ENCODE results near the gene ITLN2. TPM values are rescaled to one million over a fixed set of nuclear protein-coding genes. Genes with fewer than 3 reads are reported as not detected.
"Not testable (repeated sequence)": the region's sequence is repeated elsewhere in the genome, so short reads cannot be mapped to it uniquely, and the experiment has no call there.

Gene ITLN2
- not detected for total RNA-seq

DNA sequence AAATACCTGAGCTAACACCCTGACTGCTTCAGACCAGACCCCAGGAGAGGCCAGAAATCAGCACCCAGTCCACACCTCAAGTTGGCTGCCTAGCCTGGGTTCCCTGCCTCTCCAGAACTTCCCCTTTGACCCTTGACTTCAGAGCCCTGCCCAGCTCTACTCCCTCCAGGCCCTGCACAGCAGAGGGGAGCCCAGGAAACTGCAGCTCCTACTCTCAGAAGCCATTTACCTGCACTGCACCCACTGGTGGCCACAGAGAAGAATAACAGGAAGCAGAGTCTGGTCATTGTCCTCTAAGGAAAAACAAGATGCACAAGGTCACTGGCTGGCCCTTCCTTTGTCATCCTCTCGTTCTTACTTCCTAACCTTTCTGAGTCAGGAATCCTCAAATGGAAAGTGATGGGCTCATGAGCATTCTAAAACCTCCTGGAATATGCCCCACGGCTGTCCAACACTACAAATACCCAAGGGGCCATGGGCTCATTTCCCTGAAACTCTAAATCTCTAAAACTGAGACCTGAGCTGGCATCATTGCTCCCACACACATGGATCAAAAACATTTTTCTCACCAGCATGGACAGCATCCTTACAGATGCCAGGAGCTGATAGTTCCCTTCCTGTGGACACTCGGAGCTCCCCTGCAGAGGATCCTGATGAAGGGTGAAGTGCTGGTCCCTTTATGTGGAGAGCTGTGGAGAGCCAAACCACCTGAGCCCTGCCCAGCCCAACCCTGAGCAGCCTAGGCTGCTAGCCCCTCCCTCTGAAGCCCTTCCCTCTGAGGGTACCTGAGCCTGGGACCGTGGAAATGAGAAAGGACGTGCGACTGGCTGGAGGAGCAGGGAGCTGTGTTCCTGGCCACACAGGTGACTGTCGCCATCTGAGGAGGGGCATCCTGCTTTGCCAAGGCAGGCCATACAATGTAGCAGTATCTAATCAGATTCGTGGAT is at the start of gene ITLN2:
Gene ITLN2, minus strand, starts transcription at position 652 of the 947 bp plus-strand sequence. Its CDS starts 68 bp downstream, at position 584.
- ATAC-seq (peak; percentile 83), DNase-seq (peak; percentile 75)
- ChIA-PET CTCF (interaction anchor here (0.6 to 6.5 kb wide), 61 partner anchors 9 to 279 kb away, joined by 3 to 323 read pairs (median 5); partner anchors contain the start of genes CD244, F11R, ITLN1 and KLHDC9), POLR2A (interaction anchor here (0.6 to 1.2 kb wide), 2 partner anchors 20 to 120 kb away, joined by 3 to 6 read pairs; no protein-coding TSS in a partner anchor)
- no peaks in the 10 kb centered on the region for H3K27me3 Mint-ChIP-seq (ENCODE audit: low read depth)
- no peak within 1 kb of the TSS for H3K4me3 Mint-ChIP-seq
- H3K9me3 Mint-ChIP-seq (ENCODE audit: insufficient read depth), result no peaks in the 10 kb centered on the region
- H3K27ac Mint-ChIP-seq, result peak within 1 kb of the TSS; percentile 74
- peaks cover 22% of the 10 kb centered on the region for H3K4me1 Mint-ChIP-seq (ENCODE audit: low read depth)
- no peaks in the 10 kb centered on the region for H3K36me3 Mint-ChIP-seq (ENCODE audit: low read depth)

DNA sequence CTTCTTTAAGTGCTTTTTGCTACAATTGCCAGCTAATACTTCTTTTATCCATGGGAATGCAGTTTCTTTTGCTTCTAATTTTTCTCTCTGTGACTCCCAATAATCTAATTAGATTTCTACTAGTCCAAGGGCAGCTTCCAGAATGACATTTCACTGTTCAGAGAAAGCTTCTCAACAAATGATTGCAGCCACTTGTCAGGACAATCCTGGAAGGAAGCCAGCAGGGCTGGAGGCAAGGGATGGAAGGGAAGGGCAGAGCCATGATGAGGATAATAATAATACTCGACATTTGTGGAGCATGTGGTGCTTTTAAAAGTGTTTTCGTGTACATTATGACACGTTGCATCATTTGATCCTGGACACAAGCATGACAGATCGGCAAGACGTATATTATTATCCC is 46.9 kb upstream of the ITLN2 start:
- H3K27me3 Mint-ChIP-seq (ENCODE audit: low read depth), result no peaks in the 10 kb centered on the region
- no peak for DNase-seq
- H3K36me3 Mint-ChIP-seq (ENCODE audit: low read depth), result peaks cover 16% of the 10 kb centered on the region
- ChIA-PET POLR2A (no interaction called here), CTCF (interaction anchor here (1.4 kb wide), 1 partner anchor 95 kb away, joined by 5 read pairs; no protein-coding TSS in a partner anchor)
- H3K4me3 Mint-ChIP-seq, result no peak overlapping the region
- no peaks in the 10 kb centered on the region for H3K4me1 Mint-ChIP-seq (ENCODE audit: low read depth)
- no peak overlapping the region for H3K27ac Mint-ChIP-seq
- no peak for ATAC-seq
- H3K9me3 Mint-ChIP-seq (ENCODE audit: insufficient read depth), result no peaks in the 10 kb centered on the region

DNA sequence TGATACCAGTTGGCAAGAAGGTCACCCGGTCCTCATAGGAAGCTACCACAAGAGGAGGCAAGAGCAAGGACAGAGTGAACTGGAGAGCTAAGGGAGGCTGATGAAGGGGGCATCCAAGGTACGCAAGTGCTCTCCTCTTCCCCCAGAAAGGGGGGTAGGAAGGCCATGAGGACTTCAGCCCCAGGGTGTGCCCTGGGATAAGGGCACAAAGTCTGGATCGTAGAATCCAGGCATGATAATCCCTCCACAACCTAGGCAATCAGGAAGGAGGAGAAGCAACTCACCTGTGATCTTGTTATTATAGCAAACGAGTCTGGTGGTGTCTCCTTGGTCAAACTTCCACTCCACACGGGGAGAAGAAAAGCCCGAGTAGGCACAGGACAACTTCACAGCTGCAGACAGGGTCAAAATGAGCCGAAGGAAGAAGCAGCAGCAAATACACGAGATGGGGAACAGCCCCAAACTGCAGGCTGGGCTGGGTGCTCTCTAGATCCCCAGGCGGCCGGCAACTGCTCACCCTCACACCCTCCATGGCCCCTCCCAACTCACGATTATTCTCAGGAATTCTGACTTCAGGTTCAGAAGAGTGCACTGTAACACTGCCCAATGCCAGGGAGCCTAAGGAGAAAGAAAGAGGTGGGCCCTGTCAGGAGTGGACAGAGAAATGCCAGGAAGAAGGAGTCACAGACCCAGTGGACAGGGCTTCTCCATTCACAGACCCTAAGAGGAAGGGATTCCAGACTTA is 46.3 kb upstream of the ITLN2 start:
- H3K27me3 Mint-ChIP-seq (ENCODE audit: low read depth), result no peaks in the 10 kb centered on the region
- H3K9me3 Mint-ChIP-seq (ENCODE audit: insufficient read depth), result no peaks in the 10 kb centered on the region
- peaks cover 16% of the 10 kb centered on the region for H3K36me3 Mint-ChIP-seq (ENCODE audit: low read depth)
- no peaks in the 10 kb centered on the region for H3K4me1 Mint-ChIP-seq (ENCODE audit: low read depth)
- POLR2A ChIA-PET, result interaction anchor here (0.7 kb wide), 2 partner anchors 12 to 21 kb away, joined by 3 read pairs; partner anchors contain the start of gene F11R
- CTCF ChIA-PET, result interaction anchor here (1.4 to 4.2 kb wide), 2 partner anchors 12 to 96 kb away, joined by 5 to 26 read pairs; no protein-coding TSS in a partner anchor
- ATAC-seq (no peak), DNase-seq (no peak)
- H3K4me3 Mint-ChIP-seq, result no peak overlapping the region
- H3K27ac Mint-ChIP-seq, result no peak overlapping the region

DNA sequence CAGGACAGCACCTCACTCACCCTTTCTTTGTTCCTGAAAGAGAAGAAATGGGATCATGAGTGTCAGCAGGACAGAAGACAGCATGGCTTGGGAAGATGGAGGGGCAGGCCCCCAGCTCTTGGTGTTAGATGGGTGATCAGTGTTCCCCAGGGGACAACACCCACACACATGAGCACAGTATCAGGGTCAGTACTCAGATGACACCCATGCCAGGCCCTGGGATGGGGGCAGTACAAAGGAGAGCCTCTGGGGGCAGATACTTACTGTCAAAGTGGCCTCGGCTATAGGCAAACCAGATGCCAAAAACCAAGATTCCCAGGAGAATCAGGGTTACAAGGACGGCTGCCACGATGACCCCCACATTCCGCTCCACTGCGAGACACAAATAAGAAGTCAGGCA is 44.8 kb upstream of the ITLN2 start:
- POLR2A ChIA-PET, result no interaction called here
- Mint-ChIP-seq H3K27ac (no peak overlapping the region), H3K27me3 (ENCODE audit: low read depth) (no peaks in the 10 kb centered on the region), H3K4me3 (no peak overlapping the region), H3K4me1 (ENCODE audit: low read depth) (no peaks in the 10 kb centered on the region), H3K9me3 (ENCODE audit: insufficient read depth) (no peaks in the 10 kb centered on the region), H3K36me3 (ENCODE audit: low read depth) (peaks cover 16% of the 10 kb centered on the region)
- ATAC-seq (no peak), DNase-seq (no peak)
- CTCF ChIA-PET, result interaction anchor here (4.2 kb wide), 1 partner anchor 10 kb away, joined by 26 read pairs; no protein-coding TSS in a partner anchor

DNA sequence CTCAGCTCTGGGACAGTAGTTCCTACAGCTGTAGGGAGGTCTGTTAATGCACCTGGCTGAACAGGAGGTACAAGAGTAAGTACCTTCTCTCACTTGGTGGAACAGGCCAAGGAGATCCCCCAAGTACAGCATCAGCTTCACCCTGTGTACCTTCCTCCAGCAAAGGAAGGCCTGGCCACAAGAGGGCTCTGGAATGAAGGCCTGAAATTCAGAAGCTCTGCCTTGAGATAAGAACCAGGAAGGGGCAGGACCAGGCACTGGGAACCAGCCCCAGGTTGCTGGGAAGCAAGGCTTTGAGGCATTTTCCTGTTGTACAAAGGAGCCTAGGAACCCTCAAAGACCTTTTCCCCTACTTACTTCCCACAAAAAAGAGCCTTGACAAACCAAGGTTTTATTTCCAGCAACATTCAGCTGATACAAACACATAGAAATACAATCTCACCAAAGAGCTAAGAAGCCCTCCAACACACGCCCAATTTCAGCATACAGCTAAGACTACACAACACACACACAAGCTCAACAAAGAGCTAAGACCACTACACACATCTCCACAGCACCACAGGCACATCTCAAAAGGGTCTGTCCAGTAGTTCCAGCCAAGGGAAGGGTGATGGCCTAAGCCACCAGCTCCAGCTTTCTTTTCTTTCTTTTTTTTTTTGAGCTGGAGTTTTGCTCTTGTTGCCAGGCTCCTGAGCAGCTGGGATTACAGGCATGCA is 42.9 kb upstream of the ITLN2 start:
- peaks cover 16% of the 10 kb centered on the region for H3K36me3 Mint-ChIP-seq (ENCODE audit: low read depth)
- H3K27me3 Mint-ChIP-seq (ENCODE audit: low read depth), result no peaks in the 10 kb centered on the region
- no peak overlapping the region for H3K27ac Mint-ChIP-seq
- no peaks in the 10 kb centered on the region for H3K9me3 Mint-ChIP-seq (ENCODE audit: insufficient read depth)
- ATAC-seq, result peak; percentile 84
- no peak overlapping the region for H3K4me3 Mint-ChIP-seq
- CTCF ChIA-PET, result interaction anchor here (0.6 to 5.8 kb wide), 31 partner anchors 8 to 325 kb away, joined by 3 to 100 read pairs (median 4); partner anchors contain the start of genes ARHGAP30, F11R, KLHDC9 and NECTIN4
- POLR2A ChIA-PET, result interaction anchor here (0.6 to 1.6 kb wide), 7 partner anchors 16 to 160 kb away, joined by 3 to 5 read pairs (median 4); partner anchors contain the start of genes F11R and USF1
- DNase-seq, result peak; percentile 68
- H3K4me1 Mint-ChIP-seq (ENCODE audit: low read depth), result no peaks in the 10 kb centered on the region

DNA sequence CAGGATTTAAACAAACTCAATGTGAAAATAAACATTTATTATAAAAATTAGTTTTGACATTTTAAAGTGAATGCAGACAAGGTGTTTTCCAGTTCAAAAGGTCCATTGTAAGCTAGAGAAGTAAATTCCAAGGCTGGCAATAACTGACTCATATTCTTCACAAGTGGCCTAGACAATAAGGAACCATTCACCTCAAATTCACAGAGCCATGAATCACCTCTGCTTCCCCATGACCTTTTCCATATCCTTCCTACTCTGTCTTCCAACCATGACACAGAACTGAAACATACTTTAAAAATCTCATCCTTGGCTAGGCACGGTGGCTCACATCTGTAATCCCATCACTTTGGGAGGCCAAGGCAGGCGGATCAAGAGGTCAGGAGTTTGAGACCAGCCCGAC is 41.6 kb upstream of the ITLN2 start:
- no peaks in the 10 kb centered on the region for H3K27me3 Mint-ChIP-seq (ENCODE audit: low read depth)
- no peak overlapping the region for H3K4me3 Mint-ChIP-seq
- H3K9me3 Mint-ChIP-seq (ENCODE audit: insufficient read depth), result no peaks in the 10 kb centered on the region
- no peaks in the 10 kb centered on the region for H3K4me1 Mint-ChIP-seq (ENCODE audit: low read depth)
- DNase-seq, result no peak
- ATAC-seq, result no peak
- POLR2A ChIA-PET, result no interaction called here
- H3K27ac Mint-ChIP-seq, result no peak overlapping the region
- peaks cover 16% of the 10 kb centered on the region for H3K36me3 Mint-ChIP-seq (ENCODE audit: low read depth)
- CTCF ChIA-PET, result interaction anchor here (1.4 to 5.8 kb wide), 8 partner anchors 11 to 314 kb away, joined by 3 to 100 read pairs (median 22); partner anchors contain the start of genes F11R, KLHDC9, TSTD1 and USF1

DNA sequence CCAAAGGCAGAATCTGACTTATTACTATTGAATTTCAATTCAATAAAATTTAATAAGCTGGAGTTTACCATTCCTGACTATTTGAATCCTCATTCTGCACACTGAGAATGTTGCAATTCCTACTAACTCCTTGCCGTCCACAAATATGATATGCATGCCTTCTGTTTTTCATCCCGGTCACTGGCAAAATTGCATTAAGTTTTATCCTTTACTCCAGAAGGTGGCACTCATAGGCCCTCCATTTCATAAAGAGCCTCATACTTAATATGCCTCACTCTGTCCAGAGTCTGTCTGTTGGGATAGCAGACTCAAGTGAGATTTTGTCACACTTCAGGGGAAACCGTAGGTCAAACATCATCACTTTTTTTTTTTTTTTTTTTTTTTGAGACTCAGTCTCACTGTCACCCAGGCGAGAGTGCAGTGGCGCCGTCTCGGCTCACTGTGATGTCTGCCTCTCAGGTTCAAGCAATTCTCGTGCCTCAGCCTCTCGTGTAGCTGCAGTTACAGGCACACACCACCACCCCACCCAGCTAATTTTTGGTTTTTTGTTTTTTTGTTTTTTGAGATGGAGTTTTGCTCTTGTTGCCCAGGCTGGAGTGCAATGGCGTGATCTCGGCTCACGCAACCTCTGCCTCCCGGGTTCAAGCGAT is 39.1 kb upstream of the ITLN2 start:
- Mint-ChIP-seq H3K9me3 (ENCODE audit: insufficient read depth) (no peaks in the 10 kb centered on the region), H3K27me3 (ENCODE audit: low read depth) (no peaks in the 10 kb centered on the region), H3K4me1 (ENCODE audit: low read depth) (peaks cover 8% of the 10 kb centered on the region), H3K27ac (no peak overlapping the region), H3K36me3 (ENCODE audit: low read depth) (no peaks in the 10 kb centered on the region), H3K4me3 (no peak overlapping the region)
- DNase-seq (no peak), ATAC-seq (no peak)
- CTCF ChIA-PET, result interaction anchor here (0.7 to 5.8 kb wide), 9 partner anchors 11 to 267 kb away, joined by 3 to 100 read pairs (median 3); partner anchors contain the start of gene KLHDC9
- POLR2A ChIA-PET, result no interaction called here

DNA sequence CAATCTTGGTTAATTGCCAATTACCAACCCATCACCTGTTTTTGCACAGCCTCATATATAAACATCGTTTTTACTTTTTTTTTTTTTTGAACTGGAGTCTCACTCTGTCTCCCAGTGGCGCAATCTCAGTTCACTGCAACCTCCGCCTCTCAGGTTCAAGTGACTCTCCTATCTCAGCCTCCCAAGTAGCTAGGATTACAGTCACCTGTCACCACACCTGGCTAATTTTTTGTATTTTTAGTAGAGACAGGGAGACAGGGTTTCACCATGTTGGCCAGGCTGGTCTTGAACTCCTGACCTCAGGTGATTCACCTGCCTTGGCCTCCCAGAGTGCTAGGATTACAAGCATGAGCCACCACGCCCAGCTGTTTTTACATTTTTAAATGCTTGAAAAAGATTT is 37.4 kb upstream of the ITLN2 start:
- not testable (repeated sequence) for H3K27me3 Mint-ChIP-seq (ENCODE audit: low read depth); ATAC-seq; H3K27ac Mint-ChIP-seq; H3K4me1 Mint-ChIP-seq (ENCODE audit: low read depth); DNase-seq; H3K9me3 Mint-ChIP-seq (ENCODE audit: insufficient read depth); H3K4me3 Mint-ChIP-seq; H3K36me3 Mint-ChIP-seq (ENCODE audit: low read depth)
- ChIA-PET CTCF (interaction anchor here (0.6 to 3.4 kb wide), 2 partner anchors 53 to 156 kb away, joined by 3 to 19 read pairs; no protein-coding TSS in a partner anchor), POLR2A (interaction anchor here (0.7 kb wide), 1 partner anchor 214 kb away, joined by 4 read pairs; no protein-coding TSS in a partner anchor)

DNA sequence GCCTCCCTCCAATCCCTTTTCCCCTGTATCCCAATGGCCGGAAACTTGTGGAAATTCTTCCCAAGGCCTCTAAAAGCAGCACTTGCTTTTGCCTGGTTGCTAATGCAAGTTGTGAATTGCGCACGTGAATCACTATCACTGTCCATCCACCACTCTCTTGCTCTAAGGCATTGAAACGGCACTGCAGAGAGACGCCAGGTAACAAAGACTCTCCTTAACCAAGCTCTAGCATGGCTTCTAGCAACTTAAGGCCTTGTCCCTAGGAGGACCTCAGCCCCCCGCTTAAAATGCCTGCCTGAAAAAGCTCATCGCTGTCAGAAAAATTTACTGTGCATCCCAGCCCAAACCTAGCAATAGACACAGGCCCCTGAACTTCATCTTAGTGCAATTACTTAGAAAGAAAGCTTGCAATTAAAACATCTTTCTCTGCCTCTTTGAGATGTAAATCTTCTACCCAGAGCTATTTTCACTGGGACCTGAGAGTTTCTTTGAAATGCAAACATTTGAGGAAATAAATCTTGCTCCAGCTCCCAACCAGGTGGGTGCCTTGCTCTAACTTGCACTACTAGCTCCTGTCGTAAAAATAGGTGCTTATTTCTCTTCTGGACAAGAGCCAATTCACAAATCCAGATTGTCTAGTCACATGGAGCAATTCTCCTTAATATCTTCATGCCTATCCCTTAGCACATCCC is 32.9 kb upstream of the ITLN2 start:
- ChIA-PET POLR2A (interaction anchor here (0.7 kb wide), 1 partner anchor 111 kb away, joined by 3 read pairs; the partner anchor contains the start of gene KLHDC9), CTCF (interaction anchor here (0.6 to 4.1 kb wide), 9 partner anchors 11 to 928 kb away, joined by 3 to 26 read pairs (median 4); partner anchors contain the start of gene ITLN2)
- ATAC-seq, result no peak
- peaks cover 1% of the 10 kb centered on the region for H3K27me3 Mint-ChIP-seq (ENCODE audit: low read depth)
- no peak for DNase-seq
- H3K4me1 Mint-ChIP-seq (ENCODE audit: low read depth), result peaks cover 8% of the 10 kb centered on the region
- H3K9me3 Mint-ChIP-seq (ENCODE audit: insufficient read depth), result no peaks in the 10 kb centered on the region
- H3K27ac Mint-ChIP-seq, result no peak overlapping the region
- H3K4me3 Mint-ChIP-seq, result no peak overlapping the region
- H3K36me3 Mint-ChIP-seq (ENCODE audit: low read depth), result no peaks in the 10 kb centered on the region

DNA sequence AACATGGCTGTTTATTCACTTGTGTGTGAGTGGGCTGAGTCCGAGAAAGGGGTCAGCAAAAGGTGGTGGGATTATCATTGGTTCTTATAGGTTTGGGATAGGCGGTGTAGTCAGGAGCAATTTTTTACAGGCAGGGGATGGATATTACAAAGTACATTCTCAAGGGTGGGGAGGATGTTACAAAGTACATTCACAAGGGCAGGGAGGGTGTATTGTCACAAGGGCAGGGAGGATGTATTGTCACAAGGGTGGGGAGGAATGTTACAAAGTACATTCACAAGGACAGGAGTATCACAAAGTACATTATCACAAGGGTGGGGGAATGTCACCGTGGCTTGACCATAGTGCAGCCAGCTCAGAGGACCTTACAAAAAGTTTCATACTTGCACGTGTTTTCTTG is 31.1 kb upstream of the ITLN2 start:
- H3K36me3 Mint-ChIP-seq (ENCODE audit: low read depth), result no peaks in the 10 kb centered on the region
- H3K9me3 Mint-ChIP-seq (ENCODE audit: insufficient read depth), result no peaks in the 10 kb centered on the region
- peaks cover 17% of the 10 kb centered on the region for H3K27me3 Mint-ChIP-seq (ENCODE audit: low read depth)
- CTCF ChIA-PET, result no interaction called here
- no peak overlapping the region for H3K4me3 Mint-ChIP-seq
- no peak for DNase-seq
- POLR2A ChIA-PET, result interaction anchor here (0.6 kb wide), 1 partner anchor 213 kb away, joined by 3 read pairs; no protein-coding TSS in a partner anchor
- ATAC-seq, result no peak
- H3K4me1 Mint-ChIP-seq (ENCODE audit: low read depth), result peaks cover 18% of the 10 kb centered on the region
- H3K27ac Mint-ChIP-seq, result no peak overlapping the region

Data from activated CD8-positive, alpha-beta T cell treated with anti-CD3 and anti-CD28 coated beads, Interleukin-2, amount 10 ng/mL, durations not matched to agents 7 days and 5 days (primary cell).